GM19468 (cell line): Measurements from ENCODE around the gene VWCE.
"Not testable (repeated sequence)": the region's sequence is repeated elsewhere in the genome, so short reads cannot be mapped to it uniquely, and the experiment has no call there.

Experiments used
- ATAC-seq: cut with Tn5 transposase; IDR thresholded peaks from one replicate; pipeline ENCODE4 v1.9.1; 2021; ENCODE audit warnings: mild to moderate bottlenecking, moderate library complexity, moderate number of reproducible peaks; ENCODE audit not compliant: unreplicated experiment; ENCODE audit errors: extremely low read depth

Gene VWCE

GRCh38 chr11:61222047-61222446 lies 73.1 kb downstream of the VWCE start, which contains the start of gene PGA4:
Gene PGA4 (plus strand): TSS chr11:61222347. CDS start chr11:61222401, 54 bp downstream.
- not testable (repeated sequence) for ATAC-seq

- not testable (repeated sequence) for ATAC-seq
Observed at GRCh38 chr11:61219016-61219415, 76.1 kb downstream of the VWCE start.

- not testable (repeated sequence) for ATAC-seq
Observed at GRCh38 chr11:61218306-61218705, 76.8 kb downstream of the VWCE start.

- not testable (repeated sequence) for ATAC-seq
Observed at GRCh38 chr11:61213711-61214324, 81.3 kb downstream of the VWCE start.

GRCh38 chr11:61212202-61212601 lies 82.9 kb downstream of the VWCE start:
- not testable (repeated sequence) for ATAC-seq

GRCh38 chr11:61211327-61211952 lies 83.7 kb downstream of the VWCE start:
- not testable (repeated sequence) for ATAC-seq

- ATAC-seq = not testable (repeated sequence)
Observed at GRCh38 chr11:61210629-61211028, 84.5 kb downstream of the VWCE start.
